ENCODE measurements around the gene EDARADD.

DNA sequence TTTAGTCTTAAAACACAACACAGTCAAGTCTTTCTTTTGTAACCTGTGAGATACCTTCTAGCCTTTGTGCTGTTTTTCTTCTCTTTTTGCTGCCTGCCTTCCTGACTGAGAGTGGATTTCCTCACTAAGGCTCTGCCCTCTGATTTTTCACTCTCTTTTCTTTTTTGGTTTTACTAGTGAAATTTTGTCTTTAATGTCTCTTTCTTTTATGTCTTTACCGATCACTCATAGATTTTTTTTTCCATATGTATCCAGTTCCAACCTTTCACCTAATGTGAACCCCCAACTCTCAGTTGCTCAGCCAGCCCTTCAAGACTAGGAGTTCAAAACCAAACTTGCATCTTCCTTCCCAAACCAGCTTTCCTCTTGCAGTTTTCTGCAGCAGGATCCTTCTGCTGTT is 136.2 kb downstream of the EDARADD start:
- TF ChIP-seq EP300 (IDR thresholded peaks at IDR 0.05), result no peak
- no peak for TF ChIP-seq POLR2A (IDR thresholded peaks at IDR 0.05)

Measured in ovary (tissue), 1 donor.